Measurements from ENCODE around the gene RNU6-7.

RNU6-7 gene

DNA sequence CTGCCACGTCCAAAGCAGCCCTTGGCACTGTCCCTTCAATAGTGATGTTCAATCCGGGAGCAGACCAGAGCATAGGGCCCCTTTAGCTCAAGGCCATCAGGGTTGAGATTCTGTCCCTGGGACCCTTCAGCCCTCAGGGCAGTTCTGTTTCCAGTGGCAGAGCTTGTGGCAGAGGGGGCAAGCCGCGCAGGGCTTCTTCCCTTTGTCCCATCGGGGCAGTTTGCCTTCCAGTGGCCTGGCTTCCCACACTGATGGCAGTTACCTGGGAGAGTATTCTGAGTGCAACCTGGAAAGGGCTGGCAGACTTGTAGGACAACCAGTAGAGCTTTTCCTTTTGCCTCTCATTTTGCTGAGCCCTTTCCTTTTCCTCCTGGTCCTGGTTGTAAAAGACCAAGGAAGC, 44.9 kb downstream of the RNU6-7 start:
- H3K4me3 ChIP-seq (IDR thresholded peaks at IDR 0.05; ENCODE audit: insufficient read depth, low read depth, low read length): no peak overlapping the region
- no peaks in the 10 kb centered on the region for H3K27me3 ChIP-seq (ENCODE audit: insufficient read depth, low read depth)
- no peak overlapping the region for H3K4me2 ChIP-seq
- H3K9ac ChIP-seq: no peak overlapping the region
- H4K20me1 ChIP-seq (ENCODE audit: insufficient read depth): no peaks in the 10 kb centered on the region
- no peak overlapping the region for H2AFZ ChIP-seq (ENCODE audit: low read depth)
- no peaks in the 10 kb centered on the region for H3K79me2 ChIP-seq (ENCODE audit: insufficient read depth, low read depth)
- no peak overlapping the region for H3K27ac ChIP-seq
- no peaks in the 10 kb centered on the region for H3K36me3 ChIP-seq (ENCODE audit: insufficient read depth)
- TF ChIP-seq, protein P1, sequence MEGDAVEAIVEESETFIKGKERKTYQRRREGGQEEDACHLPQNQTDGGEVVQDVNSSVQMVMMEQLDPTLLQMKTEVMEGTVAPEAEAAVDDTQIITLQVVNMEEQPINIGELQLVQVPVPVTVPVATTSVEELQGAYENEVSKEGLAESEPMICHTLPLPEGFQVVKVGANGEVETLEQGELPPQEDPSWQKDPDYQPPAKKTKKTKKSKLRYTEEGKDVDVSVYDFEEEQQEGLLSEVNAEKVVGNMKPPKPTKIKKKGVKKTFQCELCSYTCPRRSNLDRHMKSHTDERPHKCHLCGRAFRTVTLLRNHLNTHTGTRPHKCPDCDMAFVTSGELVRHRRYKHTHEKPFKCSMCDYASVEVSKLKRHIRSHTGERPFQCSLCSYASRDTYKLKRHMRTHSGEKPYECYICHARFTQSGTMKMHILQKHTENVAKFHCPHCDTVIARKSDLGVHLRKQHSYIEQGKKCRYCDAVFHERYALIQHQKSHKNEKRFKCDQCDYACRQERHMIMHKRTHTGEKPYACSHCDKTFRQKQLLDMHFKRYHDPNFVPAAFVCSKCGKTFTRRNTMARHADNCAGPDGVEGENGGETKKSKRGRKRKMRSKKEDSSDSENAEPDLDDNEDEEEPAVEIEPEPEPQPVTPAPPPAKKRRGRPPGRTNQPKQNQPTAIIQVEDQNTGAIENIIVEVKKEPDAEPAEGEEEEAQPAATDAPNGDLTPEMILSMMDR (conservative IDR thresholded peaks at IDR 0.05; ENCODE audit: low read depth, low read length): no peak
- peaks cover under 1% of the 10 kb centered on the region for H3K4me1 ChIP-seq (ENCODE audit: low read depth, poor library complexity, severe bottlenecking)

DNA sequence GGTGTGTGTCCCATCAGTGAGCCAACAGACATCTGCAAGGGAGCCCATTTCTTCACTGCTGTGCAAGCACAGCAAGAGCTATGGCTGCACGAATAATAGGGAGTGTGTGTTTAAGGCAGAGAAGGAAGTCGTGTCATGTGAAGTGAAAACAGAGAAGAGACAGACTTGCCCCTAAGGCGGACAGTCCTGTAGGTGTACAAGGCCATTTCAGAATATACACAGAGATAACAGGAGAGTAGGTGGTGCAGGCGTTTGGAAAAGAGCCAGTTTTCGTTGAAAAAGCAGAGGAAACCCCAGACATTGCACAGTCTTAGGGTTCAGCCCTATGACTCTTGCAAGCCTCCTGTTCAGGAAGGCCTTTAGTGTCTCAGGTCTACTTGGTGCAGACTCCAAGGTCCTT, 47.5 kb downstream of the RNU6-7 start:
- Histone ChIP-seq H3K27me3 (ENCODE audit: insufficient read depth, low read depth) (no peaks in the 10 kb centered on the region), H3K79me2 (ENCODE audit: insufficient read depth, low read depth) (no peaks in the 10 kb centered on the region), H3K9ac (no peak overlapping the region), H3K4me3 (IDR thresholded peaks at IDR 0.05; ENCODE audit: insufficient read depth, low read depth, low read length) (no peak overlapping the region), H3K36me3 (ENCODE audit: insufficient read depth) (no peaks in the 10 kb centered on the region), H3K27ac (no peak overlapping the region), H3K4me2 (no peak overlapping the region), H4K20me1 (ENCODE audit: insufficient read depth) (no peaks in the 10 kb centered on the region), H3K4me1 (ENCODE audit: low read depth, poor library complexity, severe bottlenecking) (peaks cover 11% of the 10 kb centered on the region), H2AFZ (ENCODE audit: low read depth) (no peak overlapping the region)
- TF ChIP-seq, protein P1 (conservative IDR thresholded peaks at IDR 0.05; ENCODE audit: low read depth, low read length): no peak

DNA sequence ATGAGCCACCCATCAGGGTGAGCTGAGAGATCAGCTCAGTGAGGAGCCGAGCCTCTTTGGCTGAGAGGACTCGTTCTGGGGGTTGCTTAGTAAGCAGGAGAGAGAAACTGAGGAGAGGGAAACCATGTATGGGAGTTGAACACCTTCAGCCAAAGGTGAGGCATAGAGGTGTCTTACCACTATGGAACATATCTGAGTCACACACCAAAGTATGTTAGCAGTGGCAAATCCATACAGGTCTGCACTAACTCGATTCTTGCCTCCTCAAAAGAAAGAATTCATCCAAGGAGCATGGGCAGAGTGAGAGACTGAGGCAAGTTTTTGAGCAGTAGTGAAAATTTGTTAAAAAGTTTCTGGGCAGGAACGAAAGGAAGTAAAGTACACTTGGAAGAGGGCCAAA, 47.9 kb downstream of the RNU6-7 start:
- Histone ChIP-seq H4K20me1 (ENCODE audit: insufficient read depth) (no peaks in the 10 kb centered on the region), H3K9ac (no peak overlapping the region), H2AFZ (ENCODE audit: low read depth) (no peak overlapping the region), H3K27me3 (ENCODE audit: insufficient read depth, low read depth) (no peaks in the 10 kb centered on the region), H3K36me3 (ENCODE audit: insufficient read depth) (no peaks in the 10 kb centered on the region), H3K79me2 (ENCODE audit: insufficient read depth, low read depth) (no peaks in the 10 kb centered on the region), H3K4me3 (IDR thresholded peaks at IDR 0.05; ENCODE audit: insufficient read depth, low read depth, low read length) (no peak overlapping the region), H3K27ac (no peak overlapping the region), H3K4me1 (ENCODE audit: low read depth, poor library complexity, severe bottlenecking) (peaks cover 15% of the 10 kb centered on the region), H3K4me2 (no peak overlapping the region)
- TF ChIP-seq, protein P1 (conservative IDR thresholded peaks at IDR 0.05; ENCODE audit: low read depth, low read length): no peak

DNA sequence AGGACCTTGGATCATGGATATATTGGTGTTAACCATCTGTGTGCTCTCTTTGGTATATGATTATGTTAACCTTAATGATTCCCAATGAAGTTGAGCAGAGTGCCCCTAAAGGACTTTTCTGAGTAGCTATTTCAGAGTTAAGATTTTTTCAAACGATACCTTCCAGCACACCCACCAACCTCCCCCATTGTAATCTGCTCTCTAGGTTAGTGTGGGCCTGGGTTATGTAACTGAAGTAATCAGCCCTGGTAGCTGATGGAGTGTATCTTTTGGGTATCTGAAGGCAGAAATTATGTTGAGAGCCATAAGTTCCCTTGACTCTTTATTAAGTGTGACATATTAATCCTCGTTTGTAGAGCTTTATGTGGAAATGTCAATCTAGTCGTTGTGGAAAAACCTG, 48.8 kb downstream of the RNU6-7 start:
- Histone ChIP-seq H3K36me3 (ENCODE audit: insufficient read depth) (no peaks in the 10 kb centered on the region), H3K27ac (no peak overlapping the region), H3K4me3 (IDR thresholded peaks at IDR 0.05; ENCODE audit: insufficient read depth, low read depth, low read length) (no peak overlapping the region), H4K20me1 (ENCODE audit: insufficient read depth) (no peaks in the 10 kb centered on the region), H3K27me3 (ENCODE audit: insufficient read depth, low read depth) (no peaks in the 10 kb centered on the region), H3K4me1 (ENCODE audit: low read depth, poor library complexity, severe bottlenecking) (peaks cover 15% of the 10 kb centered on the region), H2AFZ (ENCODE audit: low read depth) (no peak overlapping the region), H3K4me2 (no peak overlapping the region), H3K9ac (no peak overlapping the region), H3K79me2 (ENCODE audit: insufficient read depth, low read depth) (no peaks in the 10 kb centered on the region)
- TF ChIP-seq, protein P1 (conservative IDR thresholded peaks at IDR 0.05; ENCODE audit: low read depth, low read length): no peak

Measured in KMS-11 (cell line).